A549 (cell line): Measurements from ENCODE around the gene SP140L. TPM values are rescaled to one million over a fixed set of nuclear protein-coding genes. Genes with fewer than 3 reads are reported as not detected.
A peak's percentile ranks its signal among the peaks of the same experiment; 100 is the strongest.

Experiments used
- ATAC-seq, 2 experiments: fragments of 200-7000 bp in 1 of 2; fragments of >200 bp in 1 of 2; cut with Nextera tagmentation in 1 of 2; cut with Tn5 transposase in 1 of 2; 3 replicates each; pipeline versions ENCODE4 v1.8.0 to v1.9.1; 2018 to 2020; ENCODE audit warnings: mild to moderate bottlenecking in 1 of 2, moderate library complexity in 1 of 2
- CTCF ChIA-PET: fragments of 300-600 bp; sonication (Branson Sonifier 250); formaldehyde crosslinking; extraction: SDS; loops from one replicate; lab custom pipeline; 2021; ENCODE audit warnings: antibody characterized with exemption, inconsistent platforms; lab: Yijun Ruan, JAX
- POLR2A ChIA-PET: fragments of 350-600 bp; formaldehyde crosslinking; extraction: SDS; loops from one replicate; lab custom pipeline; 2021; ENCODE audit warnings: antibody characterized with exemption, inconsistent platforms; lab: Yijun Ruan, JAX
- DNase-seq, 2 experiments: peaks; one replicate each; pipeline versions ENCODE4 v3.0.0 to v3.0.0-alpha.2; 2011 to 2016; ENCODE audit warnings: low read depth in 1 of 2, low spot score in 1 of 2
- FAIRE-seq: peaks from 2 replicates; lab custom pipeline; 2011; peaks lifted over from hg19 to GRCh38; lab: Jason Lieb, UNC
- H3K27ac ChIP-seq, 2 experiments: fragments of >200 bp; sonication (Bioruptor Twin); formaldehyde crosslinking; 3 replicates each; pipeline ENCODE4 v1.5.1; 2016 to 2017
- H3K4me1 ChIP-seq: fragments of >200 bp; sonication (Bioruptor Twin); formaldehyde crosslinking; 3 replicates; pipeline ENCODE4 v1.6.1; 2016
- H3K4me2 ChIP-seq: fragments of >200 bp; sonication (Bioruptor Twin); formaldehyde crosslinking; 3 replicates; pipeline ENCODE4 v1.6.1; 2016
- H3K4me3 ChIP-seq: fragments of >200 bp; sonication (Bioruptor Twin); formaldehyde crosslinking; 3 replicates; pipeline ENCODE4 v1.5.1; 2016
- H3K9me3 ChIP-seq: fragments of >200 bp; sonication (Bioruptor Twin); formaldehyde crosslinking; 3 replicates; pipeline ENCODE4 v1.6.1; 2016
- E2F6 ChIP-seq: IDR thresholded peaks from 2 replicates; pipeline ENCODE4 v1.6.1; 2012; ENCODE audit warnings: low read depth, borderline replicate concordance
- EHF ChIP-seq: fragments of 250-450 bp; sonication (Bioruptor Pico); IDR thresholded peaks from 2 replicates; pipeline ENCODE4 v1.5.0; 2020; ENCODE audit warnings: mild to moderate bottlenecking
- EHMT2 ChIP-seq: fragments of 200-600 bp; sonication (generic); IDR thresholded peaks from 2 replicates; pipeline ENCODE4 v1.6.1; 2016; ENCODE audit warnings: antibody characterized with exemption, low read depth, mild to moderate bottlenecking, moderate library complexity
- ELK1 ChIP-seq: fragments of 150-350 bp; IDR thresholded peaks from 2 replicates; pipeline ENCODE4 v1.6.1; 2014; ENCODE audit warnings: low read depth, mild to moderate bottlenecking, low read length
- EP300 ChIP-seq, 2 experiments: fragments of >200 bp; sonication (Bioruptor Twin); formaldehyde crosslinking; IDR thresholded peaks; 2 replicates in 1 of 2; 3 replicates in 1 of 2; pipeline ENCODE4 v1.6.1; 2016 to 2017
- ESRRA ChIP-seq: fragments of 150-350 bp; IDR thresholded peaks from 2 replicates; pipeline ENCODE4 v1.6.1; 2014; ENCODE audit warnings: mild to moderate bottlenecking, low read length, borderline replicate concordance
- FOSL2 ChIP-seq, 2 experiments: fragments of 450-650 bp in 1 of 2; fragments of >200 bp in 1 of 2; sonication (Bioruptor Twin) in 1 of 2; formaldehyde crosslinking; IDR thresholded peaks; 2 replicates each; pipeline versions ENCODE4 v1.5.0 to v1.6.1; 2016 to 2020; ENCODE audit warnings: mild to moderate bottlenecking in 1 of 2, moderate library complexity in 1 of 2
- HMGXB4 ChIP-seq: fragments of 250-450 bp; sonication (Bioruptor Pico); IDR thresholded peaks from 2 replicates; pipeline ENCODE4 v1.5.0; 2021; ENCODE audit warnings: mild to moderate bottlenecking, moderate library complexity, borderline replicate concordance
- HOXA7 ChIP-seq: fragments of 250-450 bp; sonication (Bioruptor Pico); IDR thresholded peaks from 2 replicates; pipeline ENCODE4 v1.5.0; 2020; ENCODE audit warnings: mild to moderate bottlenecking, moderate library complexity
- HOXB13 ChIP-seq: fragments of 250-450 bp; sonication (Bioruptor Pico); IDR thresholded peaks from 2 replicates; pipeline ENCODE4 v1.5.0; 2020; ENCODE audit warnings: low read depth, mild to moderate bottlenecking, moderate library complexity
- MAFK ChIP-seq: fragments of 450-650 bp; IDR thresholded peaks from 2 replicates; pipeline ENCODE4 v1.6.1; 2014; ENCODE audit not compliant: partially characterized antibody
- MAX ChIP-seq: IDR thresholded peaks from 2 replicates; pipeline ENCODE4 v1.6.1; 2012
- MAZ ChIP-seq: fragments of 150-350 bp; IDR thresholded peaks from 2 replicates; pipeline ENCODE4 v1.6.1; 2014; ENCODE audit warnings: antibody characterized with exemption, low read depth, low read length, borderline replicate concordance
- NFE2L2 ChIP-seq: fragments of 150-350 bp; conservative IDR thresholded peaks from 2 replicates; pipeline ENCODE4 v1.6.1; 2014; ENCODE audit warnings: low read length
- PHF8 ChIP-seq: fragments of 200-600 bp; sonication (generic); IDR thresholded peaks from 2 replicates; pipeline ENCODE4 v1.6.1; 2016; ENCODE audit warnings: low read depth, mild to moderate bottlenecking, antibody characterized with exemption, moderate library complexity, borderline replicate concordance
- RAD21 ChIP-seq, 2 experiments: fragments of >200 bp in 1 of 2; sonication (Bioruptor Twin) in 1 of 2; formaldehyde crosslinking in 1 of 2; IDR thresholded peaks in 1 of 2; conservative IDR thresholded peaks in 1 of 2; 2 replicates in 1 of 2; 3 replicates in 1 of 2; pipeline ENCODE4 v1.6.1; 2012 to 2018; ENCODE audit warnings: inconsistent platforms in 1 of 2
- USF2 ChIP-seq: fragments of 450-650 bp; IDR thresholded peaks from 2 replicates; pipeline ENCODE4 v1.6.1; 2014; ENCODE audit warnings: antibody characterized with exemption
- ZC3H11A ChIP-seq: fragments of 450-650 bp; IDR thresholded peaks from 2 replicates; pipeline ENCODE4 v1.6.1; 2014; ENCODE audit warnings: antibody characterized with exemption, mild to moderate bottlenecking
- ZFP36 ChIP-seq: fragments of 450-650 bp; IDR thresholded peaks from 2 replicates; pipeline ENCODE4 v1.6.1; 2014; ENCODE audit warnings: borderline replicate concordance; ENCODE audit not compliant: partially characterized antibody
- ZNF302 ChIP-seq: fragments of 250-450 bp; sonication (Bioruptor Pico); IDR thresholded peaks from 2 replicates; pipeline ENCODE4 v1.9.0; 2021; ENCODE audit warnings: inconsistent platforms, mild to moderate bottlenecking, moderate library complexity
- ZSCAN20 ChIP-seq: fragments of 250-450 bp; sonication (Bioruptor Pico); IDR thresholded peaks from 2 replicates; pipeline ENCODE4 v1.8.0; 2022; ENCODE audit warnings: mild to moderate bottlenecking, moderate library complexity
- WGBS: methylation state at CpG from one replicate; pipeline ENCODE4 v1.1.6; 2017; ENCODE audit errors: missing lambda C conversion rate; 5-methylcytosine and 5-hydroxymethylcytosine counted together
- polyA plus RNA-seq, 4 experiments: library from polyadenylated mRNA; depleted of rRNA in 3 of 4; stranded (reverse); fragments of >200 nt; fragmentation: RNase III in 1 of 4; extraction: RNeasy Plus Mini Kit Qiagen cat#74134 plus additional on column Dnase treatment in 1 of 4; gene quantifications; 2 replicates in 3 of 4; 3 replicates in 1 of 4; pipeline ENCODE4 v1.2.3, GENCODE V29; 2011 to 2017

The SP140L gene
- polyA plus RNA-seq, 2 of the 4 experiments (the other 2 are of a cell fraction) = 1.7 to 2.5 TPM

- POLR2A ChIA-PET = no interaction called here
- ATAC-seq = no peak
These were observed 84.0 kb downstream of the SP140L start for GRCh38 chr2:230410861-230411569.

GRCh38 chr2:230411570-230412370, 84.8 kb downstream of the SP140L start:
- ATAC-seq = peak; percentile 77 to 89
- Histone ChIP-seq H3K4me3 (peak overlapping the region; percentile 64), H3K9me3 (no peaks in the 10 kb centered on the region), H3K4me1 (peaks cover 7% of the 10 kb centered on the region; the same call in 2 of the 3 replicates), H3K27ac (peak overlapping the region; percentile 64 to 86), H3K4me2 (peak overlapping the region; percentile 80)
- ChIA-PET POLR2A (no interaction called here), CTCF (no interaction called here)
- TF ChIP-seq EHMT2 (no peak), FOSL2 (IDR thresholded peaks at IDR 0.05) (no peak), FOSL2 (CRISPR knock-in tag; IDR thresholded peaks at IDR 0.05) (no peak), RAD21 (conservative IDR thresholded peaks at IDR 0.05 in 1 of 2, IDR thresholded peaks at IDR 0.05 in 1 of 2) (peak in 1 of 2 experiments; percentile 16; a peak in 1 of 5 replicates), ZNF302 (CRISPR knock-in tag) (no peak), EHF (no peak), ZFP36 (no peak), HMGXB4 (CRISPR knock-in tag) (no peak), ELK1 (no peak), MAX (peak; percentile 36), PHF8 (peak; percentile 42; the same call in 1 of the 2 replicates), E2F6 (peak; percentile 56; the same call in 1 of the 2 replicates), USF2 (no peak)
- FAIRE-seq = no peak
- WGBS = under 1% methylated on average over 39 of the region's 57 CpGs
- DNase-seq = peak; percentile 30 to 70

More at GRCh38 chr2:230410861-230411569, 84.0 kb downstream of the SP140L start:
- CTCF ChIA-PET = no interaction called here
- Histone ChIP-seq H3K4me1 (peaks cover 7% of the 10 kb centered on the region; the same call in 2 of the 3 replicates), H3K4me3 (peak overlapping the region; percentile 64), H3K27ac (peak overlapping the region; percentile 64 to 86)
- no peak for FAIRE-seq
- TF ChIP-seq EP300 (IDR thresholded peaks at IDR 0.05) (no peak), ZSCAN20 (CRISPR knock-in tag) (no peak), ZFP36 (no peak), NFE2L2 (no peak), HOXB13 (no peak), ZC3H11A (no peak), MAFK (no peak), HOXA7 (no peak), MAZ (no peak), ESRRA (no peak)
- TF ChIP-seq, all 56 proteins: peak for 0
- Histone ChIP-seq H3K4me2 (peak overlapping the region; percentile 80), H3K9me3 (no peaks in the 10 kb centered on the region)
- WGBS = 54% methylated on average over 16 of the region's 16 CpGs
- DNase-seq = no peak
